Left ventricle myocardium inferior (tissue), 1 donor: ENCODE data around the gene ATOH8. TPM values are rescaled to one million over a fixed set of nuclear protein-coding genes. Genes with fewer than 3 reads are reported as not detected.

Experiments
- DNase-seq: peaks from one replicate; pipeline ENCODE4 v3.0.0-alpha.2; 2020
- H3K27ac ChIP-seq: fragments of 200-600 bp; replicated peaks from 2 replicates; pipeline ENCODE4 v1.8.0; 2021
- H3K27me3 ChIP-seq: fragments of 200-600 bp; 2 replicates; pipeline ENCODE4 v1.8.0; 2021; ENCODE audit warnings: low read depth
- H3K36me3 ChIP-seq: fragments of 200-600 bp; 2 replicates; pipeline ENCODE4 v1.8.0; 2021
- H3K4me1 ChIP-seq: fragments of 200-600 bp; 2 replicates; pipeline ENCODE4 v1.8.0; 2021
- H3K4me3 ChIP-seq: fragments of 200-600 bp; 2 replicates; pipeline ENCODE4 v1.8.0; 2021; ENCODE audit warnings: mild to moderate bottlenecking, moderate library complexity
- H3K9me3 ChIP-seq: fragments of 200-600 bp; replicated peaks from 2 replicates; pipeline ENCODE4 v1.8.0; 2021
- CTCF ChIP-seq: fragments of 200-600 bp; IDR thresholded peaks from 2 replicates; pipeline ENCODE4 v1.8.0; 2021; ENCODE audit warnings: antibody characterized with exemption, mild to moderate bottlenecking, borderline replicate concordance
- intact Hi-C: fragments of 100-400 bp; cut with micrococcal nuclease; formaldehyde crosslinking; loops from one replicate; pipeline ENCODE4 v1.11.0; 2022
- total RNA-seq: library from RNA; stranded (reverse); fragmentation: NEBNext Ultra II Directional; extraction: Animal tissue kit (Norgen Biotek cat#: 25700); gene quantifications from one replicate; pipeline ENCODE4 v1.2.1, GENCODE V29; 2021
- donor health status: DM: no; HTN: yes; CAD: no; lungs with severe emphysema.

Gene ATOH8
- total RNA-seq, 1 donor from 2014 or later, result 23.3 TPM

DNA sequence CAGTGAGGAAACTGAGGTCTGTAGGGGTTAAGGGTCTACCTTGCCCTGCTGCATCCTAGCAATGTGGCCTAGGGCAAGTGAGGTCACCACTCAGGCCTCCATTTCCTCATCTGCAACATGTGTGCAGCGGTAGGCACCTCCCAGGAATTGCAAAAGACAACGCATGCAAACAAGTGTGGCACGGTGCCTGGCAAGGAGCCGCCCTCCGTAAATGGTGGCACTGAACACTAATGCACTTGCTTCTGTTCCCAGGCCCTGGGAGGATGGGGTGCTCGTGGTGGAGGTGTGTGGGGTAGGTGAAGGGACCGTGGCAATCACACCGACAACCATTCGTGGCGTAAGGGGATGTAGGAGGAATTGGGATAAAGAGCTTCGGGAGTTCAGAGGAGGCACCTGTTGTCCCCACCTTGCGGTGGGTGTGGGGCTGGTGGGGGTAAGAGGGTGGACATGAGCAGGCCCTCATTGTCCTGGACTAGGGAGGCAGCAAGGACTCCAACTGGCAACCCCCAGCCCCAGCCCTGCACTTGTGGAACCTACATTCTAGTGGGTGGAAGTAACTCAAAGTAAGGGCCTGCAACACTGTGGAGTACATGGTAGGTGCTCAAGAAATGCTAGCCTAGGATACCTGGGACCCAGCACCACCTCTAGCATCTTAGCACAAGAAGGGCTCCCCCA, 26.0 kb downstream of the ATOH8 start:
- H3K4me3 ChIP-seq, result no peak overlapping the region
- H3K4me1 ChIP-seq, result peaks cover 80% of the 10 kb centered on the region
- H3K36me3 ChIP-seq, result peaks cover 39% of the 10 kb centered on the region
- H3K9me3 ChIP-seq, result no peaks in the 10 kb centered on the region
- TF ChIP-seq CTCF, result no peak
- DNase-seq, result no peak
- H3K27ac ChIP-seq, result peak overlapping the region; percentile 95
- intact Hi-C loops, result no loop called here
- no peaks in the 10 kb centered on the region for H3K27me3 ChIP-seq

GRCh38 chr2:85780316-85781012, 26.7 kb downstream of the ATOH8 start:
- intact Hi-C loops, result no loop called here

DNA sequence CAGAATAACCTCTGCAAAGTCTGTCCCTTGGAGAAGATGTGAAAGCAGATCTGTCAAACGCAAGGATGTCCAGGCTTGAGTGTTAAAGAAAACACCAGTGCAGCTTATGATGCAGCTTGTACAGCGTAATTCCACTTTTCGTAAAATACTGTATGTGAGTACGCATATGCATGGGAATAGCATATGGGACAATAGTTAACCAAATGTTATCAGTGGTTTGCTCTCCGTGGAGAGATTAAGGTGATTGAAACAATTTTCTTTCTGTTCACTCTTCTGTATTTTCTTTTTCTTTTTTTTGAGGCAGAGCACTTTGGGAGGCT, 27.2 kb downstream of the ATOH8 start:
- Histone ChIP-seq H3K36me3 (peaks cover 35% of the 10 kb centered on the region), H3K9me3 (no peaks in the 10 kb centered on the region), H3K27ac (peak overlapping the region; percentile 1), H3K4me3 (no peak overlapping the region), H3K27me3 (no peaks in the 10 kb centered on the region), H3K4me1 (peaks cover 80% of the 10 kb centered on the region)
- intact Hi-C loops, result no loop called here
- no peak for DNase-seq
- no peak for TF ChIP-seq CTCF

More at GRCh38 chr2:85780316-85781012, 26.7 kb downstream of the ATOH8 start:
- H3K27ac ChIP-seq, result peak overlapping the region; percentile 95
- no peaks in the 10 kb centered on the region for H3K27me3 ChIP-seq
- peaks cover 35% of the 10 kb centered on the region for H3K36me3 ChIP-seq
- no peak for DNase-seq
- H3K9me3 ChIP-seq, result no peaks in the 10 kb centered on the region
- H3K4me3 ChIP-seq, result no peak overlapping the region
- H3K4me1 ChIP-seq, result peaks cover 80% of the 10 kb centered on the region
- no peak for TF ChIP-seq CTCF

- intact Hi-C loops, result no loop called here
- Histone ChIP-seq H3K36me3 (peaks cover 57% of the 10 kb centered on the region), H3K9me3 (no peaks in the 10 kb centered on the region), H3K27ac (no peak overlapping the region), H3K27me3 (no peaks in the 10 kb centered on the region), H3K4me1 (peaks cover 80% of the 10 kb centered on the region), H3K4me3 (no peak overlapping the region)
- no peak for DNase-seq
- TF ChIP-seq CTCF, result no peak
These were observed 30.0 kb downstream of the ATOH8 start for GRCh38 chr2:85783796-85784195.

- Histone ChIP-seq H3K4me3 (no peak overlapping the region), H3K27ac (peak overlapping the region; percentile 77), H3K36me3 (peaks cover 55% of the 10 kb centered on the region), H3K4me1 (peaks cover 78% of the 10 kb centered on the region), H3K9me3 (no peaks in the 10 kb centered on the region), H3K27me3 (no peaks in the 10 kb centered on the region)
- DNase-seq, result no peak
- intact Hi-C loops, result no loop called here
- no peak for TF ChIP-seq CTCF
These were observed 30.7 kb downstream of the ATOH8 start for GRCh38 chr2:85784474-85784986.
